Measurements from ENCODE around the gene MCOLN2.

- TF ChIP-seq REST (tag by site-specific recombination; IDR thresholded peaks at IDR 0.05), result no peak
- TF ChIP-seq CTCF (tag by site-specific recombination; IDR thresholded peaks at IDR 0.05), result no peak
- no peak for TF ChIP-seq ZNF513 (tag by site-specific recombination; IDR thresholded peaks at IDR 0.05)
- TF ChIP-seq ZNF184 (tag by site-specific recombination; IDR thresholded peaks at IDR 0.05), result no peak
- TF ChIP-seq ZBTB7A (tag by site-specific recombination; IDR thresholded peaks at IDR 0.05; ENCODE audit: low read depth), result no peak
- TF ChIP-seq ZNF146 (tag by site-specific recombination; IDR thresholded peaks at IDR 0.05), result no peak
- TF ChIP-seq ZSCAN23 (tag by site-specific recombination; IDR thresholded peaks at IDR 0.05), result no peak
- TF ChIP-seq ZNF501 (tag by site-specific recombination; IDR thresholded peaks at IDR 0.05), result no peak
- TF ChIP-seq ZBTB17 (tag by site-specific recombination; IDR thresholded peaks at IDR 0.05), result no peak
- TF ChIP-seq INSM2 (tag by site-specific recombination; IDR thresholded peaks at IDR 0.05), result no peak
- TF ChIP-seq ZNF311 (tag by site-specific recombination; IDR thresholded peaks at IDR 0.05; ENCODE audit: borderline replicate concordance), result no peak
- no peak for TF ChIP-seq ZNF701 (tag by site-specific recombination; IDR thresholded peaks at IDR 0.05)
- no peak for TF ChIP-seq ZNF776 (tag by site-specific recombination; IDR thresholded peaks at IDR 0.05; ENCODE audit: borderline replicate concordance)
- TF ChIP-seq KLF17 (tag by site-specific recombination; IDR thresholded peaks at IDR 0.05), result no peak
These were observed 4.8 kb upstream of the MCOLN2 start for GRCh38 chr1:85001742-85002141.

Data from HEK293 (cell line).